Measurements from ENCODE around the gene MORN2.

DNA sequence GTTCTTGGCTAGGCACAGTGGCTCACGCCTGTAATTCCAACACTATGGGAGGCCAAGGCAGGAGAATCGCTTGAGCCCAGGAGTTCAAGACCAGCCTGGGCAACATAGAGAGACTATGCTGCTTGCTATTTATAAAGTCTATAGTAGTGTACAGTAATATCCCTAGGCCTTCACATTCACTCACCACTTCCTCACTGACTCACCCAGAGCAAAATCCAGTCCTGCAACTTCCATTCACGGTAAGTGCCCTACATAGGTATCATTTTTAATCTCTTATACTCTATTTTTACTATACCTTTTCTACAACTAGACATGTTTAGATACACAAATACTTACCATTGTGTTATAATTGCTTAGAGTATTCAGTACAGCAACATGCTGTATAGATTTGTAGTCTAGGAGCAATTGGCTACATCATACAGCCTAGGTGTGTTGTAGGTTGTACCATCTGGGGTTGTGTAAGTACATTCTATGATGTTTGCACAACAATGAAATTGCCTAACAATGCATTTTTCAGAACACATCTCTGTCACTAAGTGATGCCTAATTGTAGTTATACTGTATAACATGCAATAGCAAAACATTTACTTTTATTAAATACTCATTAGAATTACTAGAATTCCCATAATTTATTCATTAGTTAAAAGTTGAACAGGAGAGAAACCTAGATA lies 8.9 kb upstream of the MORN2 start:
- TF ChIP-seq, protein P1, sequence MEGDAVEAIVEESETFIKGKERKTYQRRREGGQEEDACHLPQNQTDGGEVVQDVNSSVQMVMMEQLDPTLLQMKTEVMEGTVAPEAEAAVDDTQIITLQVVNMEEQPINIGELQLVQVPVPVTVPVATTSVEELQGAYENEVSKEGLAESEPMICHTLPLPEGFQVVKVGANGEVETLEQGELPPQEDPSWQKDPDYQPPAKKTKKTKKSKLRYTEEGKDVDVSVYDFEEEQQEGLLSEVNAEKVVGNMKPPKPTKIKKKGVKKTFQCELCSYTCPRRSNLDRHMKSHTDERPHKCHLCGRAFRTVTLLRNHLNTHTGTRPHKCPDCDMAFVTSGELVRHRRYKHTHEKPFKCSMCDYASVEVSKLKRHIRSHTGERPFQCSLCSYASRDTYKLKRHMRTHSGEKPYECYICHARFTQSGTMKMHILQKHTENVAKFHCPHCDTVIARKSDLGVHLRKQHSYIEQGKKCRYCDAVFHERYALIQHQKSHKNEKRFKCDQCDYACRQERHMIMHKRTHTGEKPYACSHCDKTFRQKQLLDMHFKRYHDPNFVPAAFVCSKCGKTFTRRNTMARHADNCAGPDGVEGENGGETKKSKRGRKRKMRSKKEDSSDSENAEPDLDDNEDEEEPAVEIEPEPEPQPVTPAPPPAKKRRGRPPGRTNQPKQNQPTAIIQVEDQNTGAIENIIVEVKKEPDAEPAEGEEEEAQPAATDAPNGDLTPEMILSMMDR (IDR thresholded peaks at IDR 0.05; ENCODE audit: low read length), result no peak
- no peak for TF ChIP-seq EZH2phosphoT487 (IDR thresholded peaks at IDR 0.05; ENCODE audit: low read length)
